CD14-positive monocyte (primary cell): ENCODE results near the gene BCL2A1. TPM values are rescaled to one million over a fixed set of nuclear protein-coding genes. Genes with fewer than 3 reads are reported as not detected.

Experiments used
- DNase-seq, 3 donors: peaks; one replicate each; pipeline ENCODE4 v3.0.0-alpha.2; 2011 to 2022
- H2AFZ ChIP-seq: 2 replicates; pipeline ENCODE4 v1.6.0; 2012; ENCODE audit warnings: mild to moderate bottlenecking, low read depth, low read length, inconsistent platforms; ENCODE audit not compliant: insufficient read depth, poor library complexity, severe bottlenecking
- H3K27ac ChIP-seq, 2 donors: 1 replicate in 1 of 2; 2 replicates in 1 of 2; pipeline ENCODE4 v1.5.1; 2012 to 2013; ENCODE audit warnings: low read length in 2 of 2, control low read depth in 1 of 2, inconsistent platforms in 1 of 2, low read depth in 1 of 2, mild to moderate bottlenecking in 1 of 2
- H3K27me3 ChIP-seq, 2 donors: one replicate each; pipeline versions ENCODE4 v1.6.0 to v1.6.1; 2011 to 2013; ENCODE audit warnings: low read length in 2 of 2; ENCODE audit not compliant: control insufficient read depth in 2 of 2, insufficient read depth in 2 of 2
- H3K36me3 ChIP-seq, 2 donors: replicated peaks in 1 of 2; 1 replicate in 1 of 2; 2 replicates in 1 of 2; pipeline versions ENCODE4 v1.5.1 to v1.6.1; 2012 to 2013; ENCODE audit warnings: low read length in 2 of 2, control low read depth in 1 of 2, inconsistent platforms in 1 of 2, mild to moderate bottlenecking in 1 of 2; ENCODE audit not compliant: insufficient read depth in 2 of 2, control insufficient read depth in 1 of 2
- H3K4me1 ChIP-seq, 2 donors: 1 replicate in 1 of 2; 2 replicates in 1 of 2; pipeline versions ENCODE4 v1.5.1 to v1.6.1; 2012 to 2013; ENCODE audit warnings: low read length in 2 of 2, control low read depth in 1 of 2, inconsistent platforms in 1 of 2, mild to moderate bottlenecking in 1 of 2, moderate library complexity in 1 of 2; ENCODE audit not compliant: insufficient read depth in 2 of 2, control insufficient read depth in 1 of 2
- H3K4me2 ChIP-seq: replicated peaks from 2 replicates; pipeline ENCODE3; 2012; ENCODE audit warnings: low read length, moderate library complexity, mild to moderate bottlenecking; ENCODE audit not compliant: poor library complexity, severe bottlenecking; ENCODE audit errors: extremely low read depth
- H3K4me3 ChIP-seq, 3 experiments: fragments of 200-600 bp in 1 of 3; sonication (generic) in 1 of 3; replicated peaks in 1 of 3; 1 replicate in 2 of 3; 2 replicates in 1 of 3; pipeline ENCODE4 v1.5.1; 2011 to 2013; ENCODE audit warnings: low read length in 3 of 3, mild to moderate bottlenecking in 3 of 3, control low read depth in 2 of 3, low read depth in 2 of 3, inconsistent platforms in 1 of 3, moderate library complexity in 1 of 3
- H3K79me2 ChIP-seq: 2 replicates; pipeline ENCODE4 v1.6.0; 2012; ENCODE audit warnings: mild to moderate bottlenecking, control low read depth, inconsistent platforms, low read length, moderate library complexity; ENCODE audit not compliant: insufficient read depth
- H3K9ac ChIP-seq: 2 replicates; pipeline ENCODE4 v1.6.0; 2017; ENCODE audit warnings: low read length, mild to moderate bottlenecking; ENCODE audit not compliant: insufficient read depth, poor library complexity, severe bottlenecking
- H3K9me3 ChIP-seq, 2 donors: replicated peaks in 1 of 2; 1 replicate in 1 of 2; 2 replicates in 1 of 2; pipeline versions ENCODE4 v1.5.1 to v1.6.1; 2012 to 2013; ENCODE audit warnings: low read length in 2 of 2, control low read depth in 1 of 2; ENCODE audit not compliant: control insufficient read depth in 1 of 2, insufficient read depth in 1 of 2
- H4K20me1 ChIP-seq: 2 replicates; pipeline ENCODE4 v1.6.0; 2012; ENCODE audit warnings: mild to moderate bottlenecking, low read length, control low read depth, moderate library complexity; ENCODE audit not compliant: insufficient read depth
- H3K27ac Mint-ChIP-seq, 7 donors: one replicate each; pipeline ENCODE4 v1.8.0; 2020; ENCODE audit warnings: mild to moderate bottlenecking in 7 of 7, mixed read lengths in 7 of 7, moderate library complexity in 6 of 7, inconsistent platforms in 2 of 7
- H3K27me3 Mint-ChIP-seq, 3 donors: one replicate each; pipeline ENCODE4 v1.8.0; 2021 to 2022; ENCODE audit warnings: low read depth in 3 of 3, mild to moderate bottlenecking in 3 of 3, mixed read lengths in 3 of 3, moderate library complexity in 3 of 3, inconsistent platforms in 1 of 3
- H3K36me3 Mint-ChIP-seq, 2 donors: one replicate each; pipeline ENCODE4 v1.8.0; 2020; ENCODE audit warnings: mixed read lengths in 2 of 2, inconsistent platforms in 1 of 2, mild to moderate bottlenecking in 1 of 2
- H3K4me1 Mint-ChIP-seq: one replicate; pipeline ENCODE4 v1.8.0; 2020; ENCODE audit warnings: mild to moderate bottlenecking, mixed read lengths
- H3K4me3 Mint-ChIP-seq, 2 donors: one replicate each; pipeline ENCODE4 v1.8.0; 2020; ENCODE audit warnings: mild to moderate bottlenecking in 2 of 2, mixed read lengths in 2 of 2, moderate library complexity in 1 of 2
- H3K9me3 Mint-ChIP-seq, 7 donors: one replicate each; pipeline ENCODE4 v1.8.0; 2020 to 2022; ENCODE audit warnings: mixed read lengths in 7 of 7, mild to moderate bottlenecking in 6 of 7, moderate library complexity in 6 of 7, inconsistent platforms in 2 of 7
- CTCF ChIP-seq: fragments of 200-600 bp; IDR thresholded peaks from one replicate; pipeline ENCODE4 v1.8.0; 2022; ENCODE audit warnings: antibody characterized with exemption, mild to moderate bottlenecking
- WGBS: methylation state at CpG from one replicate; pipeline ENCODE4 v1.1.5; 2013; ENCODE audit warnings: missing lambda C conversion rate; ENCODE audit not compliant: insufficient coverage; 5-methylcytosine and 5-hydroxymethylcytosine counted together
- intact Hi-C, 2 donors: fragments of 100-400 bp; cut with micrococcal nuclease; formaldehyde crosslinking; loops; one replicate each; pipeline versions ENCODE4 v1.15.0 to v1.15.1; 2023
- polyA plus RNA-seq, 3 donors: library from polyadenylated mRNA; depleted of rRNA in 1 of 3; unstranded in 2 of 3; stranded (reverse) in 1 of 3; fragments of 300-500 nt in 2 of 3; fragments of >200 nt in 1 of 3; fragmentation: Illumina TruSeq in 2 of 3; gene quantifications; 1 replicate in 2 of 3; 2 replicates in 1 of 3; pipeline ENCODE4 v1.2.3, GENCODE V29; 2012 to 2021

BCL2A1 gene
- polyA plus RNA-seq, 3 donors, result 277 to 465 (median 350) TPM

DNA sequence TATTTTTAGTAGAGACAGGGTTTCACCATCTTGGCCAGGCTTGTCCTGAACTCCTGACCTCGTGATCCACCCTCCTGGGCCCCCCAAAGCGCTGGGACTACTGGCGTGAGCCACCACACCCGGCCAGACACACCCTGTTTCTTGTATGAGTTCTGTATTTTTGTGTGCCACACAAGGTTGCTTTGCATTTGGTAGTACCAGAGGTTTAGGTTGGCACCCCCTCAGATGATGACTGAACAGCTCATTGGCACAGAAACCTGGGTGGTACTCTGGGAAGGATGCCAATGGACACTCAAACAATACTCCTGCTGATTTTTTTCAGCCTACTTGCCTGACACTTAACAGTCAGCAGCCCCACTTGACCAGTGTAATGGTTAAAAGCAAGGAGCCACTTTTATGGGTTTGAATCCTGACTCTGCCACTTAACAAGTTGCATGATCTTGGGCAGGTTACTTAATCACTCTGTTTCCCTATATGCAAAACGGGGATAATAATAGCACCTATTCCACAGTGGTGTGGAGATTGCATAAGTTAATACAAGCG is 39.2 kb upstream of the BCL2A1 start:
- H3K27ac ChIP-seq, result peak overlapping the region in 1 of 2 donors; percentile 32
- no peaks in the 10 kb centered on the region for H3K27me3 ChIP-seq
- no peaks in the 10 kb centered on the region for H3K9me3 ChIP-seq
- Mint-ChIP-seq H3K9me3 (peaks cover 0 to 3% (median 0%) of the 10 kb centered on the region in 7 donors), H3K27me3 (peaks cover 0 to 3% (median 0%) of the 10 kb centered on the region in 3 donors), H3K36me3 (no peaks in the 10 kb centered on the region), H3K27ac (peak overlapping the region in 5 of 7 donors; percentile 31 to 89 (median 63)), H3K4me1 (peaks cover 17% of the 10 kb centered on the region), H3K4me3 (peak overlapping the region in 1 of 2 donors; percentile 23)
- H4K20me1 ChIP-seq, result no peaks in the 10 kb centered on the region
- intact Hi-C loops, result no loop called here
- no peaks in the 10 kb centered on the region for H3K79me2 ChIP-seq
- WGBS, result no CpG with 5 or more reads among the region's 6 CpGs
- peak overlapping the region; percentile 2 for H3K4me2 ChIP-seq
- TF ChIP-seq CTCF, result no peak
- no peaks in the 10 kb centered on the region for H3K36me3 ChIP-seq
- H3K9ac ChIP-seq, result no peak overlapping the region
- no peak overlapping the region for H3K4me3 ChIP-seq
- H2AFZ ChIP-seq, result no peak overlapping the region
- H3K4me1 ChIP-seq, result peaks cover 13 to 21% of the 10 kb centered on the region in 2 donors
- DNase-seq, result no peak

GRCh38 chr15:80007532-80007931 is 36.5 kb upstream of the BCL2A1 start:
- Histone ChIP-seq H3K27ac (no peak overlapping the region), H3K9me3 (no peaks in the 10 kb centered on the region), H3K4me1 (peaks cover 13 to 21% of the 10 kb centered on the region in 2 donors), H3K9ac (no peak overlapping the region), H3K36me3 (no peaks in the 10 kb centered on the region), H3K4me2 (no peak overlapping the region), H2AFZ (no peak overlapping the region), H3K4me3 (no peak overlapping the region), H3K79me2 (no peaks in the 10 kb centered on the region), H3K27me3 (no peaks in the 10 kb centered on the region), H4K20me1 (no peaks in the 10 kb centered on the region)
- peaks cover 17% of the 10 kb centered on the region for H3K4me1 Mint-ChIP-seq
- no peaks in the 10 kb centered on the region for H3K36me3 Mint-ChIP-seq
- no CpG with 5 or more reads among the region's 5 CpGs for WGBS
- intact Hi-C loops, result no loop called here
- no peak overlapping the region for H3K4me3 Mint-ChIP-seq
- no peak for DNase-seq
- peaks cover 0 to 1% (median 0%) of the 10 kb centered on the region in 7 donors for H3K9me3 Mint-ChIP-seq
- peaks cover 0 to 3% (median 1%) of the 10 kb centered on the region in 3 donors for H3K27me3 Mint-ChIP-seq
- no peak for TF ChIP-seq CTCF
- no peak overlapping the region for H3K27ac Mint-ChIP-seq
